ENCODE measurements around the gene MIER2.

GRCh38 chr19:339262-339887 is 5.2 kb downstream of the MIER2 start:
- TF ChIP-seq FOXA2 (IDR thresholded peaks at IDR 0.05) (no peak), CTCF (IDR thresholded peaks at IDR 0.05; ENCODE audit: low read depth, low read length, missing input control) (no peak), MAX (IDR thresholded peaks at IDR 0.05) (no peak), JUND (IDR thresholded peaks at IDR 0.05) (no peak), REST (IDR thresholded peaks at IDR 0.05) (no peak)

Measured in liver (tissue), 3 donors.